Measurements from ENCODE around the gene HNF1A.

HNF1A gene

GRCh38 chr12:120989687-120990086 lies 11.3 kb downstream of the HNF1A start:
- Histone ChIP-seq H3K4me3 (ENCODE audit: low read length, poor library complexity, severe bottlenecking) (no peak overlapping the region), H4K20me1 (ENCODE audit: insufficient read depth, low read length, poor library complexity, severe bottlenecking) (no peaks in the 10 kb centered on the region), H3K4me1 (ENCODE audit: insufficient read depth, low read length, poor library complexity, severe bottlenecking) (no peaks in the 10 kb centered on the region), H3K79me2 (ENCODE audit: insufficient read depth, low read length) (no peaks in the 10 kb centered on the region), H3K9me3 (ENCODE audit: insufficient read depth, low read depth, low read length) (no peaks in the 10 kb centered on the region), H3K9me2 (replicated peaks; ENCODE audit: low read depth, low read length) (no peaks in the 10 kb centered on the region), H3K27me3 (ENCODE audit: insufficient read depth, low read length, poor library complexity, severe bottlenecking) (no peaks in the 10 kb centered on the region), H3K36me3 (ENCODE audit: insufficient read depth, low read length) (no peaks in the 10 kb centered on the region), H2AFZ (ENCODE audit: low read length) (no peak overlapping the region), H3K4me2 (ENCODE audit: low read depth, low read length, poor library complexity, severe bottlenecking) (no peak overlapping the region), H3F3A (ENCODE audit: low read depth) (no peaks in the 10 kb centered on the region), H3K9ac (ENCODE audit: low read depth, low read length, poor library complexity, severe bottlenecking) (no peak overlapping the region)
- TF ChIP-seq CTCF (conservative IDR thresholded peaks at IDR 0.05; ENCODE audit: low read length) (no peak), EZH2phosphoT487 (IDR thresholded peaks at IDR 0.05; ENCODE audit: borderline replicate concordance) (no peak)

- H3K4me2 ChIP-seq (ENCODE audit: low read depth, low read length, poor library complexity, severe bottlenecking): no peak overlapping the region
- H3K9ac ChIP-seq (ENCODE audit: low read depth, low read length, poor library complexity, severe bottlenecking): no peak overlapping the region
- H3K27me3 ChIP-seq (ENCODE audit: insufficient read depth, low read length, poor library complexity, severe bottlenecking): no peaks in the 10 kb centered on the region
- H3K9me2 ChIP-seq (replicated peaks; ENCODE audit: low read depth, low read length): no peaks in the 10 kb centered on the region
- no peaks in the 10 kb centered on the region for H4K20me1 ChIP-seq (ENCODE audit: insufficient read depth, low read length, poor library complexity, severe bottlenecking)
- H3K36me3 ChIP-seq (ENCODE audit: insufficient read depth, low read length): no peaks in the 10 kb centered on the region
- no peaks in the 10 kb centered on the region for H3K4me1 ChIP-seq (ENCODE audit: insufficient read depth, low read length, poor library complexity, severe bottlenecking)
- H3F3A ChIP-seq (ENCODE audit: low read depth): no peaks in the 10 kb centered on the region
- H3K4me3 ChIP-seq (ENCODE audit: low read length, poor library complexity, severe bottlenecking): no peak overlapping the region
- TF ChIP-seq EZH2phosphoT487 (IDR thresholded peaks at IDR 0.05; ENCODE audit: borderline replicate concordance) (no peak), CTCF (conservative IDR thresholded peaks at IDR 0.05; ENCODE audit: low read length) (no peak)
- no peak overlapping the region for H2AFZ ChIP-seq (ENCODE audit: low read length)
- no peaks in the 10 kb centered on the region for H3K9me3 ChIP-seq (ENCODE audit: insufficient read depth, low read depth, low read length)
- H3K79me2 ChIP-seq (ENCODE audit: insufficient read depth, low read length): no peaks in the 10 kb centered on the region
These were observed 12.2 kb downstream of the HNF1A start for GRCh38 chr12:120990487-120991055.

DNA sequence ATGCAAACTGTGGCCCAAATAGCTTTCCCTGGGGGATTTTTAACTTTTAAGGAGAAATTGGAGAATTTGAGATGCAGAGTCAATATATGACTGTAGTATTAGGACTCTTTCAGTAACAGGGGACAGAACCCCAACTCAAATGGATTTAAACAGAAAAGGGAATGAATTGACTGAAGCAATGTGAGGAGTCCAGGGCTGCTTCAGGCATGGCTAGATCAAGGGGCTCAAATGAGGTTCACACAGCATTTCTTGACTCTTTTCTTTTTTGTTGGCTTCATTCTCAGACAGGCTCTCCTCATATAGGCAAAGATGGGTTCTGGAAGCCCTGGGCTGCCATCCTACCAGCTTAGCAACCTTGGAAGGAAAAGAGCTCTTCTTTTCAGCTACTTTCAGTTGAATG lies 13.6 kb downstream of the HNF1A start:
- Histone ChIP-seq H3F3A (ENCODE audit: low read depth) (no peaks in the 10 kb centered on the region), H3K9me2 (replicated peaks; ENCODE audit: low read depth, low read length) (no peaks in the 10 kb centered on the region), H3K27me3 (ENCODE audit: insufficient read depth, low read length, poor library complexity, severe bottlenecking) (no peaks in the 10 kb centered on the region), H3K36me3 (ENCODE audit: insufficient read depth, low read length) (no peaks in the 10 kb centered on the region), H3K4me3 (ENCODE audit: low read length, poor library complexity, severe bottlenecking) (no peak overlapping the region), H3K4me1 (ENCODE audit: insufficient read depth, low read length, poor library complexity, severe bottlenecking) (no peaks in the 10 kb centered on the region), H2AFZ (ENCODE audit: low read length) (no peak overlapping the region), H4K20me1 (ENCODE audit: insufficient read depth, low read length, poor library complexity, severe bottlenecking) (no peaks in the 10 kb centered on the region), H3K9ac (ENCODE audit: low read depth, low read length, poor library complexity, severe bottlenecking) (no peak overlapping the region), H3K9me3 (ENCODE audit: insufficient read depth, low read depth, low read length) (no peaks in the 10 kb centered on the region), H3K79me2 (ENCODE audit: insufficient read depth, low read length) (no peaks in the 10 kb centered on the region), H3K4me2 (ENCODE audit: low read depth, low read length, poor library complexity, severe bottlenecking) (no peak overlapping the region)
- TF ChIP-seq CTCF (conservative IDR thresholded peaks at IDR 0.05; ENCODE audit: low read length) (no peak), EZH2phosphoT487 (IDR thresholded peaks at IDR 0.05; ENCODE audit: borderline replicate concordance) (no peak)
